A673 (cell line): Measurements from ENCODE around the gene LIMA1. TPM values are rescaled to one million over a fixed set of nuclear protein-coding genes. Genes with fewer than 3 reads are reported as not detected.
"Not testable (repeated sequence)": the region's sequence is repeated elsewhere in the genome, so short reads cannot be mapped to it uniquely, and the experiment has no call there.

ENCODE experiments used
- BruUV-seq: library from RNA; stranded (reverse); fragments of 400-500 nt; replicated peaks from 2 replicates; lab custom pipeline; 2021; lab: Mats Ljungman, UMichigan
- CTCF ChIA-PET: fragments of 300-600 bp; sonication (Branson Sonifier 250); formaldehyde crosslinking; loops from one replicate; lab custom pipeline; 2022; ENCODE audit warnings: antibody characterized with exemption; lab: Charles Lee
- POLR2A ChIA-PET: fragments of 300-600 bp; sonication (Branson Sonifier 250); formaldehyde crosslinking; loops from one replicate; lab custom pipeline; 2022; ENCODE audit warnings: antibody characterized with exemption; ENCODE audit not compliant: low non-redundant PET; lab: Charles Lee
- DNase-seq: peaks from one replicate; pipeline ENCODE4 v3.0.0-alpha.2; 2015; ENCODE audit warnings: low spot score
- H3K27ac ChIP-seq: fragments of 200-600 bp; sonication (generic); 2 replicates; pipeline ENCODE4 v1.5.1; 2016; ENCODE audit warnings: mixed run types, low read depth, mild to moderate bottlenecking, mixed read lengths, antibody characterized with exemption, low read length; ENCODE audit not compliant: poor library complexity, severe bottlenecking
- H3K27me3 ChIP-seq: fragments of 200-600 bp; sonication (generic); replicated peaks from 2 replicates; pipeline ENCODE4 v1.6.1; 2017; ENCODE audit warnings: mixed run types, low read depth, mild to moderate bottlenecking, mixed read lengths, antibody characterized with exemption, low read length; ENCODE audit not compliant: insufficient read depth, poor library complexity
- H3K36me3 ChIP-seq: fragments of 200-600 bp; sonication (generic); 2 replicates; pipeline ENCODE4 v1.6.1; 2016; ENCODE audit warnings: mixed run types, mild to moderate bottlenecking, mixed read lengths, antibody characterized with exemption, low read length; ENCODE audit not compliant: insufficient read depth, poor library complexity, severe bottlenecking
- H3K4me1 ChIP-seq: fragments of 200-600 bp; sonication (generic); 2 replicates; pipeline ENCODE4 v1.6.1; 2017; ENCODE audit warnings: mixed run types, mild to moderate bottlenecking, mixed read lengths, antibody characterized with exemption, low read length; ENCODE audit not compliant: insufficient read depth, poor library complexity, severe bottlenecking
- H3K4me3 ChIP-seq: fragments of 200-600 bp; sonication (generic); 2 replicates; pipeline ENCODE4 v1.5.1; 2016; ENCODE audit warnings: low read depth, mixed run types, mild to moderate bottlenecking, mixed read lengths, low read length; ENCODE audit not compliant: poor library complexity, severe bottlenecking
- H3K9me3 ChIP-seq: fragments of 200-600 bp; sonication (generic); 2 replicates; pipeline ENCODE4 v1.6.1; 2016; ENCODE audit warnings: mixed run types, low read depth, mild to moderate bottlenecking, mixed read lengths, antibody characterized with exemption, low read length; ENCODE audit not compliant: poor library complexity, severe bottlenecking
- CTCF ChIP-seq: fragments of 300-800, 200-600 bp; sonication (generic); conservative IDR thresholded peaks from 2 replicates; pipeline ENCODE4 v1.5.1; 2017; ENCODE audit warnings: low read depth, mild to moderate bottlenecking, antibody characterized with exemption, low read length, moderate library complexity, mixed read lengths
- EZH2 ChIP-seq: fragments of 200-600 bp; sonication (generic); IDR thresholded peaks from 2 replicates; pipeline ENCODE4 v1.6.1; 2017; ENCODE audit warnings: borderline replicate concordance, low read depth, mild to moderate bottlenecking, mixed read lengths, antibody characterized with exemption, low read length; ENCODE audit not compliant: poor library complexity, severe bottlenecking
- intact Hi-C: fragments of 100-400 bp; cut with micrococcal nuclease; formaldehyde crosslinking; loops from one replicate; pipeline ENCODE4 v1.10.0; 2022; ENCODE audit not compliant: unreplicated experiment
- total RNA-seq: library from RNA; stranded (reverse); gene quantifications from 2 replicates; pipeline ENCODE4 v1.2.3, GENCODE V29; 2021

LIMA1 gene
- total RNA-seq, 1 experiment from 2014 or later, result 77.6 TPM

- no peak overlapping the region for H3K27ac ChIP-seq
- no peaks in the 10 kb centered on the region for H3K9me3 ChIP-seq
- BruUV-seq, result no TSS peak
- intact Hi-C loops, result no loop called here
- DNase-seq, result no peak
- no peaks in the 10 kb centered on the region for H3K36me3 ChIP-seq
- no peak overlapping the region for H3K4me3 ChIP-seq
- H3K4me1 ChIP-seq, result no peaks in the 10 kb centered on the region
- ChIA-PET CTCF (no interaction called here), POLR2A (no interaction called here)
- H3K27me3 ChIP-seq, result no peaks in the 10 kb centered on the region
- TF ChIP-seq CTCF (no peak), EZH2 (no peak)
Measured at GRCh38 chr12:50275556-50275955, 7.8 kb downstream of the LIMA1 start.

DNA sequence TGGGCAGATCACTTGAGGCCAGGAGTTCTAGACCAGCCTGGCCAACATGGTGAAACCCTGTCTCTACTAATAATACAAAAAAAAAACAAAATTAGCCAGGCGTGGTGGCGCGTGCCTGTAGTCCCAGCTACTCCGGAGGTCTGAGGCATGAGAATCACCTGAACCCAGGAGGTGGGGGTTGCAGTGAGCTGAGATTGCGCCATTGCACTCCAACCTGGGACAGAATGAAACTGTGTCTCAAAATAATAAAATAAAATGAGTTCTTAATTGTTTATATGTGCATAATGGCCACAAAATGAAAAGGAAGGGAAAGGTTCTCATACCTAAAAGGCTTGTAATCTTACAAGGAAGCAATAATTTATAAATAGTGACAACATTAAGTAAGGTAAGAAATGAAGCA is 8.2 kb downstream of the LIMA1 start:
- H3K9me3 ChIP-seq, H3K27me3 ChIP-seq, H3K27ac ChIP-seq, H3K4me3 ChIP-seq, DNase-seq, intact Hi-C loops, BruUV-seq, CTCF ChIA-PET, H3K4me1 ChIP-seq, H3K36me3 ChIP-seq, POLR2A ChIA-PET: not testable (repeated sequence)

GRCh38 chr12:50271724-50272247 is 11.5 kb downstream of the LIMA1 start:
- no peaks in the 10 kb centered on the region for H3K9me3 ChIP-seq
- no TSS peak for BruUV-seq
- no peaks in the 10 kb centered on the region for H3K36me3 ChIP-seq
- CTCF ChIA-PET, result no interaction called here
- TF ChIP-seq CTCF (no peak), EZH2 (no peak)
- POLR2A ChIA-PET, result no interaction called here
- H3K27ac ChIP-seq, result no peak overlapping the region
- DNase-seq, result no peak
- intact Hi-C loops, result no loop called here
- no peaks in the 10 kb centered on the region for H3K27me3 ChIP-seq
- H3K4me3 ChIP-seq, result no peak overlapping the region
- H3K4me1 ChIP-seq, result no peaks in the 10 kb centered on the region

DNA sequence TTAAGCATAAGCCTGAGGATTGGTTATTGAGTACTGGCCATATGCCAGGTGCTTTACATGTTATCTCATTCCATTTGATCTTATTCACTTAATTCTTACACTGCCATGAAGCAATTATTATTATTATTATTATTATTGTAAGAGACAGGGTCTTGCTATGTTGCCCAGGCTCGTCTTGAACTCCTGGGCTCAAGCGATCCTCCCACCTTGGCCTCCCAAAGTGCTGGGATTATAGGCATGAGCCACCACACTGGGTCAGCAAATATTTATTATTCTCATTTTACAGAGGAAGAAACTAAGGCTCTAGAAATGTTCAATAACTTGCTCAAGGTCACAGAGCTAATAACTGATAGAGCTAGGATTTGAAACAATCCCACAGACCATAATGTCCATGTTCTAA is 14.8 kb downstream of the LIMA1 start:
- Histone ChIP-seq H3K27me3 (no peaks in the 10 kb centered on the region), H3K36me3 (no peaks in the 10 kb centered on the region), H3K9me3 (no peaks in the 10 kb centered on the region), H3K27ac (no peak overlapping the region), H3K4me3 (no peak overlapping the region), H3K4me1 (no peaks in the 10 kb centered on the region)
- ChIA-PET POLR2A (no interaction called here), CTCF (no interaction called here)
- TF ChIP-seq EZH2 (no peak), CTCF (no peak)
- intact Hi-C loops, result no loop called here
- DNase-seq, result no peak
- BruUV-seq, result no TSS peak
